GM12891 (cell line): Measurements from ENCODE around the gene CDH4.

Experiments
- POLR2A ChIP-seq: IDR thresholded peaks from 2 replicates; pipeline ENCODE4 v1.6.1; 2011; ENCODE audit warnings: low read depth, low read length, control low read depth
- POLR2AphosphoS5 ChIP-seq: IDR thresholded peaks from 2 replicates; pipeline ENCODE4 v1.6.1; 2011; ENCODE audit warnings: low read depth, low read length, control low read depth
- TAF1 ChIP-seq: IDR thresholded peaks from 2 replicates; pipeline ENCODE4 v1.6.1; 2011; ENCODE audit warnings: low read depth, low read length, control low read depth

- TF ChIP-seq POLR2AphosphoS5 = no peak
- no peak for TF ChIP-seq POLR2A
- TF ChIP-seq TAF1 = no peak
Observed at GRCh38 chr20:61693055-61693600, 441.1 kb downstream of the CDH4 start.
